ENCODE data around the gene RNF115.
"Not testable (repeated sequence)": the region's sequence is repeated elsewhere in the genome, so short reads cannot be mapped to it uniquely, and the experiment has no call there.

Gene RNF115

DNA sequence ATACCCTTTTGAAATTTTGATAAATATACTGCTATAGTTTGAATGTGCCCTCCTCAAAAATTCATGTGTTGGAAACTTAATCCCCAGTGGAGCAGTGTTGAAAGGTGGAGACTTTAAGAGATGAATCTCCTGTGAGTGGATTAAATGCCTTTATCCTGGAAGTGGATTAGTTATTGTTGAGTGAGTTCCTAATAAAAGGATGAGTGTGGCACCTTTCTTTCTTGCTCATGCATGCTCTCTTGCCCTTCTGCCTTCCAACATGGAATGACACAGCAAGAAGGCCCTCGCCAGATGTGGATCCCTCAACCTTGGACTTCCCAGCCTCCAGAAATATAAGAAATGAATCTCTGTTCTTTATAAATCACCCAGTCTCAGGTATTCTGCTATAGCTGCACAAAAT lies 52.8 kb downstream of the RNF115 start:
- no peak for DNase-seq

DNA sequence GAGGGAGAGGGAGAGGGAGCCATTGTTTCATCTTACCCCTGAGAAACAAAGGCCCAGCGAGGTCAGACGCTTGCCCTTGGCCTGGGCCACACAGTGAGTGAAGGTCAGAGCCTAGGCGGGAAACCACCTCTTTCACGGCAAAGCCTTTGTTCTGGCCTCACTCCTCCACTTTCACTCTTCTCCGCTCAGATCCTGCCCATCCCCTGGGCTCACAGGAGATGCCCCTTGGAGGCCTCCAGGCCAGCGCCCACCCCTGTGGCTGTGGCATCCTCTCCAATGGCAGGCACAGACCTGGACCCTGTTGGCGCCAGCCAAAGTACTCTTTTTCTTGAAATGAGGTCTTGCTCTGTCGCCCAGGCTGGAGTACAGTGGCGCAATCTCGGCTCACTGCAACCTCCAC lies 55.9 kb downstream of the RNF115 start:
- DNase-seq = not testable (repeated sequence)

- not testable (repeated sequence) for DNase-seq
Observed at GRCh38 chr1:145766926-145767325, 57.0 kb downstream of the RNF115 start.

- not testable (repeated sequence) for DNase-seq
Observed at GRCh38 chr1:145765585-145766360, 58.1 kb downstream of the RNF115 start.

DNA sequence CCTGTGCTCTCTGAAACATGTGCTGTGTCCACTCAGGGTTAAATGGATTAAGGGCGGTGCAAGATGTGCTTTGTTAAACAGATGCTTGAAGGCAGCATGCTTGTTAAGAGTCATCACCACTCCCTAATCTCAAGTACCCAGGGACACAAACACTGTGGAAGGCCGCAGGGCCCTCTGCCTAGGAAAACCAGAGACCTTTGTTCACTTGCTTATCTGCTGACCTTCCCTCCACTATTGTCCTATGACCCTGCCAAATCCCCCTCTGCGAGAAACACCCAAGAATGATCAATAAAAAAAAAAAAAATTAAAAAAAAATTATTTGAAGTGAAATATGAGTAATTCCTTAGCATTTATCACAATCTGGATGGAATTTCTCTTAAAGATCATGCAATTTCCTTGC lies 58.8 kb downstream of the RNF115 start:
- DNase-seq = not testable (repeated sequence)

DNA sequence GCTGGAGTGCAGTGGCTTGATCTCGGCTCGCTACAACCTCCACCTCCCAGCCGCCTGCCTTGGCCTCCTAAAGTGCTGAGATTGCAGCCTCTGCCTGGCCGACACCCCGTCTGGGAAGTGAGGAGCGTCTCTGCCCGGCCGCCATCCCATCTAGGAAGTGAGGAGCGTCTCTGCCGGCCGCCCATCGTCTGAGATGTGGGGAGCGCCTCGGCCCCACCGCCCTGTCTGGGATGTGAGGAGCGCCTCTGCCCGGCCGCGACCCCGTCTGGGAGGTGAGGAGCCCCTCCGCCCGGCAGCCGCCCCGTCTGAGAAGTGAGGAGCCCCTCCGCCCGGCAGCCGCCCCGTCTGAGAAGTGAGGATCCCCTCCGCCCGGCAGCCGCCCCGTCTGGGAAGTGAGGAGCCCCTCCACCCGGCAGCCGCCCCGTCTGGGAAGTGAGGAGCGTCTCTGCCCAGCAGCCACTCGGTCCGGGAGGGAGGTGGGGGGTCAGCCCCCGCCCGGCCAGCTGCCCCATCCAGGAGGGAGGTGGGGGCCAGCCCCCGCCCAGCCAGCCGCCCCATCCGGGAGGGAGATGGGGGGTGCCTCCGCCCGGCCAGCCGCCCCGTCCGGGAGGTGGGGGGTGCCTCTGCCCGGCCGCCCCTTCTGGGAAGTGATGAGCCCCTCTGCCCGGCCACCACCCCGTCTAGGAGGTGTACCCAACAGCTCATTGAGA lies 59.5 kb downstream of the RNF115 start:
- not testable (repeated sequence) for DNase-seq

GRCh38 chr1:145762001-145762400 lies 61.9 kb downstream of the RNF115 start:
- not testable (repeated sequence) for DNase-seq

DNA sequence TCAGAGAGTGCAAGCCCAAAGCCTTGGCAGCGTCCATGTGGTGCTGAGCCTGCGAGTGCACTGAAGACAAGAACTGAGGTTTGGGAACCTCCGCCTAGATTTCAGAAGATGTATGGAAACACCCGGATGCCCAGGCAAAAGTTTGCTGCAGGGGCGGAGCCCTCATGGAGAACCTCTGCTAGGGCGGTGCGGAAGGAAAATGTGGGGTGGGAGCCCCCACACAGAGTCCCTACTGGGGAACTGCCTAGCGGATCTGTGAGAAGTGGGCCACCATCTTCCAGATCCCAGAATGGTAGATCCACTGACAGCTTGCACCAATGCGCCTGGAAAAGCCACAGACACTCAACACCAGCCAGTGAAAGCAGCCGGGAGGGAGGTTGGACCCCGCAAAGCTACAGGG lies 62.4 kb downstream of the RNF115 start:
- DNase-seq = not testable (repeated sequence)

- not testable (repeated sequence) for DNase-seq
Observed at GRCh38 chr1:145760395-145760949, 63.4 kb downstream of the RNF115 start.

GRCh38 chr1:145759721-145760120 lies 64.2 kb downstream of the RNF115 start:
- DNase-seq = no peak

DNA sequence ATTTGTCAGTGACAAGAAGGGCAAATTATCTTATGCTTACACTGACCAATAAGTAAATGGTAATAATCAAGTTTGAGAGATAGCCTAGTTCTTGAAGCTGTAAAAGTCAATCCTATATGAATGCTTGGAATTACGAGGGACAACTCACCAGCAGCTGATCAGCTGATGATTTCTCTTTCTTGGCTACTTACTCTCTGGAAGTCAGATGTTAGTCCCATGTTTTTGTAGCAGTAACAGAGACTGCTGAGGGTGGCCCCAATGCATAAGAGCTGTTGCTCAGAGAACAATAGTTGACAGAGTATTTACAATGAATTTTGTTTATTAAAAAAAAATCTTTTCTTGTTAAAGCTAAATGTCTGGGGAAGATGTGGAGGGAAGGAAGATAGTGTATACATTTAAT lies 65.3 kb downstream of the RNF115 start:
- no peak for DNase-seq

GRCh38 chr1:145758116-145758515 lies 65.8 kb downstream of the RNF115 start:
- no peak for DNase-seq

DNA sequence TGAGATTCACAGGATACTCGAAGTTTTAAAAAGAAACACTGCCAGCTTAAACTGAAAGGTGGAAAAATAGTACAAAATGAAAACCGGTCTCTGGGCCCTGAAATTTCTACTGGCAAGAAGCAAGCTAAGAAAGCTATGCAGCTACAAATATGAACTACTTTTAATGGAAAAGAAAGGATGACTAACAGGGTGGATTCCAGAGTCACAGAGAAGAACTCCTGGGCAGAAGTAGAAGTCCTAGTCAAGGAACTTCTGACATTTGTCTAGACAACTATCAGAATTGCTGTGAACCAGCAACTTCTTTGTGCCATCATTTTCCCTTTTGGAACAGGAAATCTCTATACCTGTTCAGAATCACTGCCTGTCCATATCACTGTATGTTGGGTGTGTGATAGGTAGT lies 66.5 kb downstream of the RNF115 start:
- no peak for DNase-seq

DNA sequence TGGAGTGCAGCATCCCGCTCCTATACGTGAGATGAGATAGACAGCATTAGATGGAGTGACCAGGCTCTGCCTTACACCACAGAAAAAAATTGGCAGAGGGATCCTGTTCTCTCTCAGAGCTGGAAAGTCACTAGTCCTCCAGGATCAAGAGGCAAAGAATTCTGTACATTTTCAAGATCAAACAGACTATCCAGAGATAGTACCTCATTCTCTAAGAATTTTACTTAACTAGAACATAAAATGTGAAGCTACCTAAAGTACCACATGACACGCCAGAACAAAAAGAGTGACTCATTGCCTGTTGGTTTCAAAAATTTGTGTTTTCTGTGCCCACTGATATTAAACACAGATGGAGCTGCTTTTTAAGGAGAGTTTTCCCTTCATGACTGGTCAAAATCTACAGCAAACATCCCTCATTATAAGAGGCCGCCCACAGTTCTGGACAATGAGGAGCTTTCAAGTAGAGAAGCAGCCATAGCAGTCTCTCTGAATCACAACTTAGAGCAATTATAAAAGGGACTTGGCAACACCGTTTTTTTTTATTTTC lies 72.3 kb downstream of the RNF115 start:
- DNase-seq = no peak

- no peak for DNase-seq
Observed at GRCh38 chr1:145750426-145750825, 73.5 kb downstream of the RNF115 start.

GRCh38 chr1:145747398-145748247 lies 76.3 kb downstream of the RNF115 start:
- DNase-seq = no peak

DNA sequence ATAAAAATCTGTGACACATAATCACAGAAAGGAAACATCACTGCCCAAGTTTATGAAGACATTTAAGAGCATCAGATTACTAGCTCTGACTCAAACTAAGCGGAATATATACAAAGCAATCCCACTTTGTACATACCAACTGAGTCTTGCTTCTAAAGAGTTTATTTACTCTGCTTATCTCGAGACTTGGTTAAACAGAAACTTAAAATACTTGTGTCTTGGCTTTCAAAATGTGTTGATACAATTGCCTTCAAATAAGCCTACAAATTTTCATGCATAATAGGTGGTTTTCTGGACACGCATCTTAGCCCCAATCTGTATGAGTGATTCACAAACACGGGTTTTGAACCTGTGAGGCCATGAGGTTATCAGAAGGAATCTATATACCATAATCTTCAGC lies 83.6 kb downstream of the RNF115 start:
- no peak for DNase-seq

- DNase-seq = no peak
Observed at GRCh38 chr1:145736191-145736590, 87.7 kb downstream of the RNF115 start.

- no peak for DNase-seq
Observed at GRCh38 chr1:145730900-145731299, 93.0 kb downstream of the RNF115 start.

DNA sequence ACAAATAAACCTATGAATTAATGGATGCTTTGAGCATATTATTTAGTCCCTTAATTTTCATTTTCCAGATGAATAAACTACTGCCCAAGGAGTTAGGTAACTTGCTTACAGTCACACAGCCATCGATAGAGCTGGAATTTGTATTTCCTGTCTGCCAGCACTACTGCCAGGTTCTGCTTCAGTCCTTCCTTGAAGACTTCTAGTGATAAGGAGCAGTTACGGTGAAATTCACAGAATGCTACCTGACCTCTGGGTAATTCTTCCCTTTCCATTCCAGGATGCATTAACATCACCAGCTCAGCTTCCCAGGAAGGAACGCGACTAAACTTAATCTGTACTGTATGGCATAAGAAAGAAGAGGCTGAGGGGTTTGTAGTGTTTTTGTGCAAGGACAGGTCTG lies 93.4 kb downstream of the RNF115 start:
- no peak for DNase-seq

GRCh38 chr1:145729666-145730436 lies 94.0 kb downstream of the RNF115 start:
- DNase-seq = no peak

GRCh38 chr1:145729196-145729595 lies 94.7 kb downstream of the RNF115 start:
- DNase-seq = no peak
